HEK293T (cell line): ENCODE results near the gene FBP1.

ENCODE experiments used
- CTCF ChIA-PET: fragments of 350-600 bp; formaldehyde crosslinking; extraction: SDS; loops from one replicate; lab custom pipeline; 2021; ENCODE audit warnings: antibody characterized with exemption, inconsistent platforms; lab: Yijun Ruan, JAX
- POLR2A ChIA-PET: fragments of 350-600 bp; formaldehyde crosslinking; extraction: SDS; loops from one replicate; lab custom pipeline; 2020; ENCODE audit warnings: antibody characterized with exemption, inconsistent platforms; lab: Yijun Ruan, JAX
- DNase-seq: peaks from one replicate; pipeline ENCODE4 v3.0.0; 2012; ENCODE audit warnings: mixed read lengths; ENCODE audit errors: extremely low spot score
- ARNT ChIP-seq: fragments of 450-650 bp; IDR thresholded peaks from 2 replicates; pipeline ENCODE4 v1.6.1; 2017; ENCODE audit warnings: mild to moderate bottlenecking
- BHLHE40 ChIP-seq: fragments of 450-650 bp; IDR thresholded peaks from 2 replicates; pipeline ENCODE4 v1.6.1; 2016; ENCODE audit warnings: mild to moderate bottlenecking, moderate library complexity, borderline replicate concordance
- CTBP1 ChIP-seq: fragments of 450-650 bp; IDR thresholded peaks from 2 replicates; pipeline ENCODE4 v1.6.1; 2016; ENCODE audit warnings: borderline replicate concordance
- ELF4 ChIP-seq: fragments of 450-650 bp; IDR thresholded peaks from 2 replicates; pipeline ENCODE4 v1.6.1; 2017; ENCODE audit warnings: antibody characterized with exemption
- FOXA1 ChIP-seq: fragments of 450-650 bp; IDR thresholded peaks from 2 replicates; pipeline ENCODE4 v1.6.1; 2016; ENCODE audit warnings: mild to moderate bottlenecking
- FOXK2 ChIP-seq: fragments of 450-650 bp; IDR thresholded peaks from 2 replicates; pipeline ENCODE4 v1.6.1; 2016; ENCODE audit warnings: mild to moderate bottlenecking
- FOXM1 ChIP-seq: fragments of 450-650 bp; IDR thresholded peaks from 2 replicates; pipeline ENCODE4 v1.6.1; 2017; ENCODE audit warnings: mild to moderate bottlenecking, borderline replicate concordance
- HDGF ChIP-seq: fragments of 450-650 bp; IDR thresholded peaks from 2 replicates; pipeline ENCODE4 v1.6.1; 2017; ENCODE audit warnings: antibody characterized with exemption, borderline replicate concordance
- L3MBTL2 ChIP-seq: fragments of 450-650 bp; conservative IDR thresholded peaks from 2 replicates; pipeline ENCODE4 v1.6.1; 2016; ENCODE audit warnings: mild to moderate bottlenecking
- LEF1 ChIP-seq: fragments of 450-650 bp; IDR thresholded peaks from 2 replicates; pipeline ENCODE4 v1.6.1; 2017; ENCODE audit warnings: mild to moderate bottlenecking, borderline replicate concordance
- NFRKB ChIP-seq: fragments of 450-650 bp; IDR thresholded peaks from 2 replicates; pipeline ENCODE4 v1.6.1; 2016; ENCODE audit warnings: mild to moderate bottlenecking, moderate library complexity
- PKNOX1 ChIP-seq: fragments of 450-650 bp; IDR thresholded peaks from 2 replicates; pipeline ENCODE4 v1.6.1; 2016
- SP1 ChIP-seq: fragments of 450-650 bp; IDR thresholded peaks from 2 replicates; pipeline ENCODE4 v1.6.1; 2017
- SUZ12 ChIP-seq: fragments of 450-650 bp; IDR thresholded peaks from 2 replicates; pipeline ENCODE4 v1.6.1; 2016; ENCODE audit warnings: mild to moderate bottlenecking
- TARDBP ChIP-seq: fragments of 450-650 bp; IDR thresholded peaks from 2 replicates; pipeline ENCODE4 v1.6.1; 2016
- ZNF384 ChIP-seq: fragments of 450-650 bp; IDR thresholded peaks from 2 replicates; pipeline ENCODE4 v1.6.1; 2016

Gene FBP1

GRCh38 chr9:94630281-94630680, 9.0 kb downstream of the FBP1 start:
- ChIA-PET POLR2A (no interaction called here), CTCF (no interaction called here)
- TF ChIP-seq ZNF384: no peak
- TF ChIP-seq PKNOX1: no peak
- TF ChIP-seq FOXM1: no peak
- no peak for TF ChIP-seq L3MBTL2
- no peak for TF ChIP-seq FOXK2
- no peak for TF ChIP-seq TARDBP
- no peak for TF ChIP-seq LEF1
- no peak for TF ChIP-seq FOXA1
- TF ChIP-seq SP1: no peak
- DNase-seq: no peak

GRCh38 chr9:94627287-94627686, 12.0 kb downstream of the FBP1 start:
- POLR2A ChIA-PET: no interaction called here
- CTCF ChIA-PET: no interaction called here
- no peak for TF ChIP-seq HDGF
- no peak for TF ChIP-seq PKNOX1
- no peak for TF ChIP-seq SUZ12
- no peak for TF ChIP-seq SP1
- TF ChIP-seq ELF4: no peak
- no peak for TF ChIP-seq ARNT
- TF ChIP-seq FOXK2: no peak
- no peak for TF ChIP-seq LEF1
- TF ChIP-seq FOXA1: no peak
- TF ChIP-seq TARDBP: no peak
- TF ChIP-seq ZNF384: no peak
- no peak for TF ChIP-seq NFRKB
- no peak for TF ChIP-seq BHLHE40
- no peak for TF ChIP-seq L3MBTL2
- TF ChIP-seq CTBP1: no peak
- TF ChIP-seq FOXM1: no peak
- no peak for DNase-seq

GRCh38 chr9:94625835-94626234, 13.5 kb downstream of the FBP1 start:
- CTCF ChIA-PET: no interaction called here
- POLR2A ChIA-PET: no interaction called here
- TF ChIP-seq PKNOX1 (no peak), ARNT (no peak), FOXA1 (no peak), FOXM1 (no peak), TARDBP (no peak), NFRKB (no peak), L3MBTL2 (no peak), ZNF384 (no peak), SUZ12 (no peak), FOXK2 (no peak), HDGF (no peak), CTBP1 (no peak), LEF1 (no peak), BHLHE40 (no peak), SP1 (no peak), ELF4 (no peak)

GRCh38 chr9:94624629-94625028, 14.7 kb downstream of the FBP1 start:
- DNase-seq: no peak
- ChIA-PET POLR2A (no interaction called here), CTCF (interaction anchor here (0.5 kb wide), 1 partner anchor 507 kb away, joined by 3 read pairs; no protein-coding TSS in a partner anchor)
- TF ChIP-seq BHLHE40 (no peak), ELF4 (no peak), FOXM1 (no peak), SUZ12 (no peak), ZNF384 (no peak), HDGF (no peak), LEF1 (no peak), SP1 (no peak), NFRKB (no peak), FOXA1 (no peak), ARNT (no peak), PKNOX1 (no peak), TARDBP (no peak)

More at GRCh38 chr9:94625835-94626234, 13.5 kb downstream of the FBP1 start:
- no peak for DNase-seq

GRCh38 chr9:94623253-94623652, 16.1 kb downstream of the FBP1 start:
- POLR2A ChIA-PET: interaction anchor here (1.2 kb wide), 1 partner anchor 9 kb away, joined by 3 read pairs; no protein-coding TSS in a partner anchor
- CTCF ChIA-PET: interaction anchor here (0.6 to 1.0 kb wide), 3 partner anchors 9 to 1952 kb away, joined by 3 read pairs; no protein-coding TSS in a partner anchor
- DNase-seq: peak; percentile 77
- TF ChIP-seq FOXM1 (no peak), PKNOX1 (peak; percentile 62), L3MBTL2 (peak; percentile 94), CTBP1 (no peak)
